Measurements from ENCODE around the gene TTYH2. TPM values are rescaled to one million over a fixed set of nuclear protein-coding genes. Genes with fewer than 3 reads are reported as not detected.

The TTYH2 gene
- total and polyA plus RNA-seq, 11 donors = 10.3 to 34.6 (median 22.4) TPM

GRCh38 chr17:74220219-74220618 is 6.8 kb downstream of the TTYH2 start:
- Histone ChIP-seq H3K36me3 (peaks cover 0 to 29% (median 17%) of the 10 kb centered on the region in 9 donors), H3K27ac (no peak overlapping the region), H3K9me3 (no peaks in the 10 kb centered on the region), H3K4me1 (peaks cover 0 to 27% (median 10%) of the 10 kb centered on the region in 12 donors), H3K4me3 (no peak overlapping the region), H3K27me3 (no peaks in the 10 kb centered on the region)
- 88 to 96% (median 94%) methylated on average over 2 of the region's 2 CpGs for WGBS, 4 donors
- no peak for ATAC-seq
- DNase-seq = no peak
- intact Hi-C loops (cut with DNase I) = no loop called here
- TF ChIP-seq POLR2A (IDR thresholded peaks at IDR 0.05) = no peak
- TF ChIP-seq CTCF (IDR thresholded peaks at IDR 0.05) = no peak

GRCh38 chr17:74220946-74221818 is 7.8 kb downstream of the TTYH2 start:
- peaks cover 0 to 33% (median 17%) of the 10 kb centered on the region in 9 donors for H3K36me3 ChIP-seq
- ATAC-seq = no peak
- 94 to 97% (median 95%) methylated on average over 15 to 16 of the region's 16 CpGs for WGBS, 4 donors

DNA sequence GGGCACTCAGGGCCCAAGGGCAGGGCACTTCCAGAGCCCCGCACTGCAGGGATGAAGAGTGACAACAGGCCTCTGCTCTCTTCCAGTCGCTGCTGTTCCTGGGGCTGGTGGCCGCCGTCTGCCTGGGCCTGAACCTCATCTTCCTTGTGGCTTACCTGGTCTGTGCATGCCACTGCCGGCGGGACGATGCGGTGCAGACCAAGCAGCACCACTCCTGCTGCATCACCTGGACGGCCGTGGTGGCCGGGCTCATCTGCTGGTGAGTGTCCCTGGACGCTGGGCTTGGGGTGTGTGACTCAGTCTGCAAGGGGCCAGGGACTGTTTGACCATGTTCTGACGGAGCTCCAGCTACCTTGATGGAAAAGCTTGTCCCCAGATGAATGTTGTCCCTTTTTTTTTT is 9.0 kb downstream of the TTYH2 start:
- H3K9me3 ChIP-seq = no peaks in the 10 kb centered on the region
- DNase-seq (peak in 1 of 5 donors; percentile 18), ATAC-seq (no peak)
- H3K4me3 ChIP-seq = no peak overlapping the region
- no peak overlapping the region for H3K27ac ChIP-seq
- peaks cover 0 to 36% (median 19%) of the 10 kb centered on the region in 9 donors for H3K36me3 ChIP-seq
- intact Hi-C loops (cut with DNase I) = no loop called here
- no peaks in the 10 kb centered on the region for H3K27me3 ChIP-seq
- 94 to 95% (median 94%) methylated on average over 5 to 13 of the region's 13 CpGs for WGBS, 4 donors
- peaks cover 0 to 14% (median 0%) of the 10 kb centered on the region in 12 donors for H3K4me1 ChIP-seq
- no peak for TF ChIP-seq POLR2A (IDR thresholded peaks at IDR 0.05)
- no peak for TF ChIP-seq CTCF (IDR thresholded peaks at IDR 0.05)

More at GRCh38 chr17:74220946-74221818, 7.8 kb downstream of the TTYH2 start:
- no peak for TF ChIP-seq POLR2A (IDR thresholded peaks at IDR 0.05)
- TF ChIP-seq CTCF (IDR thresholded peaks at IDR 0.05) = no peak
- Histone ChIP-seq H3K4me1 (peaks cover 0 to 25% (median 8%) of the 10 kb centered on the region in 12 donors), H3K27ac (no peak overlapping the region), H3K27me3 (no peaks in the 10 kb centered on the region), H3K4me3 (no peak overlapping the region), H3K9me3 (no peaks in the 10 kb centered on the region)
- DNase-seq = peak in 1 of 5 donors; percentile 15
- intact Hi-C loops (cut with DNase I) = no loop called here

GRCh38 chr17:74223901-74224300 is 10.5 kb downstream of the TTYH2 start:
- no peak for TF ChIP-seq CTCF (IDR thresholded peaks at IDR 0.05)
- TF ChIP-seq POLR2A (IDR thresholded peaks at IDR 0.05) = no peak
- H3K36me3 ChIP-seq = peaks cover 0 to 38% (median 19%) of the 10 kb centered on the region in 9 donors
- peaks cover 0 to 10% (median 0%) of the 10 kb centered on the region in 12 donors for H3K4me1 ChIP-seq
- DNase-seq = peak in 1 of 5 donors; percentile 17
- H3K27me3 ChIP-seq = no peaks in the 10 kb centered on the region
- H3K27ac ChIP-seq = no peak overlapping the region
- H3K4me3 ChIP-seq = no peak overlapping the region
- no peaks in the 10 kb centered on the region for H3K9me3 ChIP-seq
- 93 to 96% (median 95%) methylated on average over 14 of the region's 14 CpGs for WGBS, 4 donors
- intact Hi-C loops (cut with DNase I) = no loop called here
- ATAC-seq = no peak
